Measurements from ENCODE around the gene SMAD3. TPM values are rescaled to one million over a fixed set of nuclear protein-coding genes. Genes with fewer than 3 reads are reported as not detected.

The SMAD3 gene
- total RNA-seq, 2 donors from 2014 or later, result 20.8 to 37.8 TPM

DNA sequence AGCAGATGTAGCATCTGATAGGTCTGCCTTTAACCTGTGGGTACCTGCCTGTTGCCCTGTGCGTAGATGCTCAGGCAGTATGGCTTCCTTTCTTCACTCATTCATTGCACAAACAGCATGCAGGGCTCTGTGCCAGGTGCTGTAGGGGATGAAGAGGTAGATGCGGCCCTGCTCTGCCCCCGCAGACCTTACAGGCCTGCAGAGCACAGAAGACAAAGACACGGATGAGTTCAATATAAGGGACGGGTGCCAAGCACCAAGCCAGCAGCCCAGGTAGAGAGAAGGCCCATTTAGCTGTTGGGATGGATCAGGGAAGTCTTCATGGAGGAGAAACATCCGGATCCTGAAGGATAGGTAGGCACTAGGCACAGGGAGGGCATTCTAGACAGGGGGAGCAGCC, 119.6 kb downstream of the SMAD3 start:
- Histone ChIP-seq H3K27me3 (no peaks in the 10 kb centered on the region), H3K4me3 (no peak overlapping the region), H3K4me1 (peaks cover 0 to 57% of the 10 kb centered on the region in 2 donors), H3K36me3 (peaks cover 31% of the 10 kb centered on the region), H3K27ac (peak overlapping the region; percentile 87 to 91), H3K9me3 (no peaks in the 10 kb centered on the region)
- DNase-seq (ENCODE audit: low spot score), result peak; percentile 56
- TF ChIP-seq, protein P1, sequence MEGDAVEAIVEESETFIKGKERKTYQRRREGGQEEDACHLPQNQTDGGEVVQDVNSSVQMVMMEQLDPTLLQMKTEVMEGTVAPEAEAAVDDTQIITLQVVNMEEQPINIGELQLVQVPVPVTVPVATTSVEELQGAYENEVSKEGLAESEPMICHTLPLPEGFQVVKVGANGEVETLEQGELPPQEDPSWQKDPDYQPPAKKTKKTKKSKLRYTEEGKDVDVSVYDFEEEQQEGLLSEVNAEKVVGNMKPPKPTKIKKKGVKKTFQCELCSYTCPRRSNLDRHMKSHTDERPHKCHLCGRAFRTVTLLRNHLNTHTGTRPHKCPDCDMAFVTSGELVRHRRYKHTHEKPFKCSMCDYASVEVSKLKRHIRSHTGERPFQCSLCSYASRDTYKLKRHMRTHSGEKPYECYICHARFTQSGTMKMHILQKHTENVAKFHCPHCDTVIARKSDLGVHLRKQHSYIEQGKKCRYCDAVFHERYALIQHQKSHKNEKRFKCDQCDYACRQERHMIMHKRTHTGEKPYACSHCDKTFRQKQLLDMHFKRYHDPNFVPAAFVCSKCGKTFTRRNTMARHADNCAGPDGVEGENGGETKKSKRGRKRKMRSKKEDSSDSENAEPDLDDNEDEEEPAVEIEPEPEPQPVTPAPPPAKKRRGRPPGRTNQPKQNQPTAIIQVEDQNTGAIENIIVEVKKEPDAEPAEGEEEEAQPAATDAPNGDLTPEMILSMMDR (IDR thresholded peaks at IDR 0.05), result no peak

DNA sequence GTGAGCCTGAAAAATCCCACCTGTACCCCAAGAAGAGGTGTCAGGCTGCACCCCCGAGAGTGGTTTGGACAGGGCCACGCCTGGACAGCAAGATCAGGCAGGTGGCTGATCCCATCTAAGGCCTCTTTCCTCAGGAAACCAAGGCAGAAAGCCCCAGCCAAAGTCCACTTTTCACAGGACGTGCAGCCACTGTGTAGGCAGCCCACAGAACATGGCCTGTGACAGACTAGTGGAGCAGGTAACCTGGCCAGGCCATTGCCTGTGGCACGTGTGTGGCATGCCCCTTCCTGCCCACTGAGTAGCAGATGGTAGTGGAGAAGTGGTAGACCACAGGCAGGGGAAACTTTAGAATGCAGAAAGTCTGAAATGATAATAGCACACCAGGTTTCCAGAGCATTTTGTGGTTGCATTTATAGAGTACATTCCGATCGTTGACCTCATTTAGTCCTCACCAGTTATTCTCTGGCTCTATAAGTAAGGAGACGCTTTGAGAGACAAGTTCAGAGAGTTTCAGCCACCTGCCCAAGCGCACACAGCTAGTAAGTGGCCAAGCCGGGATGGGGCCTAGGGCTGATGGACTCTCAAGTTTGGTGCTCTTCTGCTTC, 120.3 kb downstream of the SMAD3 start:
- Histone ChIP-seq H3K4me1 (peaks cover 0 to 60% of the 10 kb centered on the region in 2 donors), H3K36me3 (peaks cover 36% of the 10 kb centered on the region), H3K9me3 (no peaks in the 10 kb centered on the region), H3K27me3 (no peaks in the 10 kb centered on the region), H3K27ac (peak overlapping the region; percentile 87 to 91), H3K4me3 (no peak overlapping the region)
- DNase-seq (ENCODE audit: low spot score), result peak; percentile 60
- TF ChIP-seq, protein P1 (IDR thresholded peaks at IDR 0.05), result no peak

DNA sequence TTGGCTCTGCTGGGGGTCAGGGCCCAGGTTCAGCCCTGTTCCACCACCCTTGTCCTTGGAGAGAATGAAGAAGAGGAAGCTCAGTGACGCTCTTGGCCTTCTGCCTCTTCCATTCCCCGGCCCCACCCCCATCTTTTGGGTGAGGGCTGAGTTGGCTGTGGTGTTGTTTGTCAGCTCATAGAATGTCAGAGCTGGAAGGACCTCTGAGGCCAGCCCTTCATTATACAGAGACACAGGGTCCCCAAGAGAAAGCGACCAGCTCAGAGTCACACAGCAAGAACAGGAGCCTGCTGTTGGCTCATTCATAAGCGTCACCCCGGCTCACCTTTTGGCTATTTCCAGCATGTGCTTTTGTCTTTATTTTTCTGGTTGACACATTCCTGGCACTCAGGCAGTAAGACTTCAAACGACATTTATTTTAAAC, 120.8 kb downstream of the SMAD3 start:
- Histone ChIP-seq H3K4me3 (no peak overlapping the region), H3K27me3 (no peaks in the 10 kb centered on the region), H3K27ac (peak overlapping the region; percentile 87 to 91), H3K9me3 (no peaks in the 10 kb centered on the region), H3K36me3 (peaks cover 37% of the 10 kb centered on the region), H3K4me1 (peaks cover 0 to 60% of the 10 kb centered on the region in 2 donors)
- peak; percentile 91 for DNase-seq (ENCODE audit: low spot score)
- TF ChIP-seq, protein P1 (IDR thresholded peaks at IDR 0.05), result no peak

DNA sequence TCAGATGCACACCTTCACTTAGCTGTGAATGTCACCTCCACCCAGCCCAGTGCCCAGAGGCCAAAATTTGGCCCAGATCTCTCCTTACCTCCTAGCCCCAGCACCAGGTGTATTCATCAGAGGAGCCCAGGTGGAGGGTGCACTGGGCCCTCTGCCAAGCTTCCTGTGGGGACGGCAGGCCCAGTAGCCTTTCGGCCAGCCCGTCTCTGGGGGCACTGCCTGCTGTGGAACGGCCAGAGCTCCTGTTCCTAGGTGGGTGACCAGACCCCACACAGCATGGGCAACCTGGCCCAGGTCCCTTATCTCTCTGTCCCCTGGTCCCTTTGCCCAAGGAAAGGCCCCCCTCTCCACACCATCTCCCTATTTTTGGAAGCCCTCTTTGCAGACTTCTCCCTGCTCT, 121.3 kb downstream of the SMAD3 start:
- no peaks in the 10 kb centered on the region for H3K9me3 ChIP-seq
- peak; percentile 57 for DNase-seq (ENCODE audit: low spot score)
- TF ChIP-seq, protein P1 (IDR thresholded peaks at IDR 0.05), result no peak
- H3K27ac ChIP-seq, result peak overlapping the region; percentile 87 to 91
- peaks cover 0 to 60% of the 10 kb centered on the region in 2 donors for H3K4me1 ChIP-seq
- H3K27me3 ChIP-seq, result no peaks in the 10 kb centered on the region
- H3K4me3 ChIP-seq, result no peak overlapping the region
- H3K36me3 ChIP-seq, result peaks cover 37% of the 10 kb centered on the region

DNA sequence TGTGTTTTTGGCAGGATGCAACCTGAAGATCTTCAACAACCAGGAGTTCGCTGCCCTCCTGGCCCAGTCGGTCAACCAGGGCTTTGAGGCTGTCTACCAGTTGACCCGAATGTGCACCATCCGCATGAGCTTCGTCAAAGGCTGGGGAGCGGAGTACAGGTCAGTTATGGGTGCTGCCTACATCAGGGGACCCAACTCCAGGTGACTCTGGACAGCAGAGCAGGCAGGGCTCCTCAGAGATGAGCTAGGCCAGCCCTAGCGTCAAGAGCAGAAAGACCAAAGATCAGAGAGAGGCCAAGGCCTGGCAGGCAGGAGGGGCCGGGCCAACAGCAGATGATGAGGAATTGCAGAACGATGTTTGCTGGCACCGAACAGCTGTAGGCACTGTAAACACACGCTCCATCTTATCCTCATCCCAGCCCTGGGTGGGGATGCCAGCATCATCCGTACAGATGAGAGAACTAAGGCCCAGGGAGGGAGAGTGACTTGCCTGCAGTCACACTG, 122.0 kb downstream of the SMAD3 start:
- TF ChIP-seq, protein P1 (IDR thresholded peaks at IDR 0.05), result no peak
- Histone ChIP-seq H3K4me1 (peaks cover 0 to 60% of the 10 kb centered on the region in 2 donors), H3K9me3 (no peaks in the 10 kb centered on the region), H3K4me3 (no peak overlapping the region), H3K36me3 (peaks cover 38% of the 10 kb centered on the region), H3K27ac (peak overlapping the region; percentile 87 to 91), H3K27me3 (no peaks in the 10 kb centered on the region)
- peak; percentile 57 for DNase-seq (ENCODE audit: low spot score)

All from right atrium auricular region (tissue), 2 donors.